WTC11 (cell line): ENCODE data around the gene SLC35G2. TPM values are rescaled to one million over a fixed set of nuclear protein-coding genes. Genes with fewer than 3 reads are reported as not detected.

ENCODE experiments used
- ATAC-seq: fragments of 200-7000 bp; cut with Tn5 transposase; 2 replicates; pipeline ENCODE4 v1.10.0; 2021; ENCODE audit warnings: mild to moderate bottlenecking, moderate library complexity
- CTCF ChIA-PET: fragments of 300-600 bp; sonication (Branson Sonifier 250); formaldehyde crosslinking; loops from one replicate; lab custom pipeline; 2021; ENCODE audit warnings: antibody characterized with exemption; lab: Charles Lee
- POLR2A ChIA-PET: fragments of 350-600 bp; sonication (Branson Sonifier 250); formaldehyde crosslinking; loops from one replicate; lab custom pipeline; 2021; ENCODE audit warnings: antibody characterized with exemption; lab: Charles Lee
- DNase-seq: peaks from one replicate; pipeline ENCODE4 v3.0.0; 2021; ENCODE audit warnings: low spot score
- H3K27ac Mint-ChIP-seq: 2 replicates; pipeline ENCODE4 v1.8.0; 2021; ENCODE audit warnings: mixed read lengths
- H3K27me3 Mint-ChIP-seq: 2 replicates; pipeline ENCODE4 v1.8.0; 2021; ENCODE audit warnings: low read depth, mild to moderate bottlenecking, moderate library complexity, mixed read lengths
- H3K36me3 Mint-ChIP-seq: 2 replicates; pipeline ENCODE4 v1.8.0; 2021; ENCODE audit warnings: mixed read lengths
- H3K4me1 Mint-ChIP-seq: 2 replicates; pipeline ENCODE4 v1.8.0; 2022; ENCODE audit warnings: mixed read lengths
- H3K4me3 Mint-ChIP-seq: 2 replicates; pipeline ENCODE4 v1.8.0; 2021; ENCODE audit warnings: mild to moderate bottlenecking, moderate library complexity, mixed read lengths
- H3K9me3 Mint-ChIP-seq: 2 replicates; pipeline ENCODE4 v1.8.0; 2021; ENCODE audit warnings: mixed read lengths
- CREB1 ChIP-seq: sonication (generic); formaldehyde crosslinking; IDR thresholded peaks from 2 replicates; pipeline ENCODE4 v1.8.0; 2023; ENCODE audit warnings: mild to moderate bottlenecking, missing genetic modification reagents
- ELF4 ChIP-seq: sonication (generic); formaldehyde crosslinking; IDR thresholded peaks from 2 replicates; pipeline ENCODE4 v1.8.1; 2022; ENCODE audit warnings: low read depth, mild to moderate bottlenecking, moderate library complexity, missing genetic modification reagents
- ESRRA ChIP-seq: sonication (generic); formaldehyde crosslinking; IDR thresholded peaks from 2 replicates; pipeline ENCODE4 v1.8.1; 2022; ENCODE audit warnings: mild to moderate bottlenecking, missing genetic modification reagents, borderline replicate concordance
- HMGA2 ChIP-seq: fragments of 250-450 bp; sonication (Bioruptor Pico); IDR thresholded peaks from 2 replicates; pipeline ENCODE4 v1.4.0; 2021; ENCODE audit warnings: mild to moderate bottlenecking, moderate library complexity
- IRF2 ChIP-seq: sonication (generic); formaldehyde crosslinking; IDR thresholded peaks from 2 replicates; pipeline ENCODE4 v1.8.0; 2022; ENCODE audit warnings: low read depth, missing genetic modification reagents, borderline replicate concordance
- NFATC4 ChIP-seq: fragments of 250-450 bp; sonication (Bioruptor Pico); IDR thresholded peaks from 2 replicates; pipeline ENCODE4 v1.9.0; 2021; ENCODE audit warnings: mild to moderate bottlenecking
- NFE2L1 ChIP-seq: sonication (generic); formaldehyde crosslinking; IDR thresholded peaks from 2 replicates; pipeline ENCODE4 v1.8.1; 2023; ENCODE audit warnings: missing genetic modification reagents
- NR1H2 ChIP-seq: sonication (generic); formaldehyde crosslinking; IDR thresholded peaks from 2 replicates; pipeline ENCODE4 v1.9.0; 2021; ENCODE audit warnings: mild to moderate bottlenecking, moderate library complexity, missing genetic modification reagents
- NR3C1 ChIP-seq: sonication (generic); formaldehyde crosslinking; conservative IDR thresholded peaks from 2 replicates; pipeline ENCODE4 v1.8.1; 2023; ENCODE audit warnings: low read depth, mild to moderate bottlenecking, missing genetic modification reagents
- SMAD3 ChIP-seq: sonication (generic); formaldehyde crosslinking; IDR thresholded peaks from 2 replicates; pipeline ENCODE4 v1.8.0; 2022; ENCODE audit warnings: missing genetic modification reagents, mild to moderate bottlenecking, borderline replicate concordance
- TCF7 ChIP-seq: sonication (generic); formaldehyde crosslinking; IDR thresholded peaks from 2 replicates; pipeline ENCODE4 v1.8.0; 2022; ENCODE audit warnings: mild to moderate bottlenecking, low read depth, missing genetic modification reagents, moderate library complexity
- ZNF219 ChIP-seq: sonication (generic); formaldehyde crosslinking; IDR thresholded peaks from 2 replicates; pipeline ENCODE4 v1.8.0; 2023; ENCODE audit warnings: missing genetic modification reagents, mild to moderate bottlenecking, borderline replicate concordance
- total RNA-seq: library from RNA; stranded (reverse); gene quantifications from 3 replicates; pipeline ENCODE4 v1.2.3, GENCODE V29; 2021
- TF ChIP-seq, protein P1 (sequence below): sonication (generic); formaldehyde crosslinking; IDR thresholded peaks from 2 replicates; pipeline ENCODE4 v1.8.1; 2023; ENCODE audit warnings: mild to moderate bottlenecking, missing genetic modification reagents
- TF ChIP-seq, protein P2 (sequence below): sonication (generic); formaldehyde crosslinking; IDR thresholded peaks from 2 replicates; pipeline ENCODE4 v1.8.0; 2022; ENCODE audit warnings: missing genetic modification reagents
- TF ChIP-seq, protein P3 (sequence below): sonication (generic); formaldehyde crosslinking; IDR thresholded peaks from 2 replicates; pipeline ENCODE4 v1.8.0; 2023; ENCODE audit warnings: missing genetic modification reagents, mild to moderate bottlenecking, borderline replicate concordance
- TF ChIP-seq, protein P4 (sequence below): fragments of 250-450 bp; sonication (Bioruptor Pico); IDR thresholded peaks from 2 replicates; pipeline ENCODE4 v1.9.0; 2021; ENCODE audit warnings: moderate library complexity, mild to moderate bottlenecking, inconsistent platforms, borderline replicate concordance
- TF ChIP-seq, protein P5 (sequence below): sonication (generic); formaldehyde crosslinking; IDR thresholded peaks from 2 replicates; pipeline ENCODE4 v1.8.0; 2022; ENCODE audit warnings: mild to moderate bottlenecking, missing genetic modification reagents

The SLC35G2 gene
- total RNA-seq, 1 experiment from 2014 or later = 3.6 TPM

DNA sequence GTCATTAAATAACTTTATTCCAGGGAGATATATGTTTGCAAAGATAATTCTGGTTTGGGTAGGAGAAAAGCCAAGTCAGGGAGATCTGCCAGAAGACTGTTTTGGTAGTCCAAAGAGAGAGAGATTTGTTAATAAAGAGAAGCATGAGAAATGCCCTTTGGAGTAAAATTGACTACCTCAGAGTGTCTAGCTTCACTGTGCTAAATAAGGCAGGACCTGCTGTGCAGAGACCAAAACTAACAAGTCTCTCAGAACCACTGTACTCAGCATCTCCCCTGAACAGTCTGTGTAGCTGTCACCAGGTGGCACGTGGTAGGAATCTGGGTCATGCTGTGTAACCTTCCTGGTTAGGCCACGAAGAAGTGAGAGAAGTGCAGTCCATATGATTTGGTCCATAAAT lies 31.6 kb upstream of the SLC35G2 start:
- Mint-ChIP-seq H3K36me3 (no peaks in the 10 kb centered on the region), H3K9me3 (peaks cover 8% of the 10 kb centered on the region), H3K4me3 (no peak overlapping the region), H3K27ac (peak overlapping the region; percentile 81; the same call in 1 of the 2 replicates), H3K27me3 (no peaks in the 10 kb centered on the region), H3K4me1 (peaks cover 15% of the 10 kb centered on the region)
- no peak for TF ChIP-seq ESRRA (CRISPR knock-in tag)
- TF ChIP-seq, protein P1, sequence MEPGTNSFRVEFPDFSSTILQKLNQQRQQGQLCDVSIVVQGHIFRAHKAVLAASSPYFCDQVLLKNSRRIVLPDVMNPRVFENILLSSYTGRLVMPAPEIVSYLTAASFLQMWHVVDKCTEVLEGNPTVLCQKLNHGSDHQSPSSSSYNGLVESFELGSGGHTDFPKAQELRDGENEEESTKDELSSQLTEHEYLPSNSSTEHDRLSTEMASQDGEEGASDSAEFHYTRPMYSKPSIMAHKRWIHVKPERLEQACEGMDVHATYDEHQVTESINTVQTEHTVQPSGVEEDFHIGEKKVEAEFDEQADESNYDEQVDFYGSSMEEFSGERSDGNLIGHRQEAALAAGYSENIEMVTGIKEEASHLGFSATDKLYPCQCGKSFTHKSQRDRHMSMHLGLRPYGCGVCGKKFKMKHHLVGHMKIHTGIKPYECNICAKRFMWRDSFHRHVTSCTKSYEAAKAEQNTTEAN (CRISPR knock-in tag) = no peak
- TF ChIP-seq NR1H2 (CRISPR knock-in tag) = no peak
- TF ChIP-seq, protein P2, sequence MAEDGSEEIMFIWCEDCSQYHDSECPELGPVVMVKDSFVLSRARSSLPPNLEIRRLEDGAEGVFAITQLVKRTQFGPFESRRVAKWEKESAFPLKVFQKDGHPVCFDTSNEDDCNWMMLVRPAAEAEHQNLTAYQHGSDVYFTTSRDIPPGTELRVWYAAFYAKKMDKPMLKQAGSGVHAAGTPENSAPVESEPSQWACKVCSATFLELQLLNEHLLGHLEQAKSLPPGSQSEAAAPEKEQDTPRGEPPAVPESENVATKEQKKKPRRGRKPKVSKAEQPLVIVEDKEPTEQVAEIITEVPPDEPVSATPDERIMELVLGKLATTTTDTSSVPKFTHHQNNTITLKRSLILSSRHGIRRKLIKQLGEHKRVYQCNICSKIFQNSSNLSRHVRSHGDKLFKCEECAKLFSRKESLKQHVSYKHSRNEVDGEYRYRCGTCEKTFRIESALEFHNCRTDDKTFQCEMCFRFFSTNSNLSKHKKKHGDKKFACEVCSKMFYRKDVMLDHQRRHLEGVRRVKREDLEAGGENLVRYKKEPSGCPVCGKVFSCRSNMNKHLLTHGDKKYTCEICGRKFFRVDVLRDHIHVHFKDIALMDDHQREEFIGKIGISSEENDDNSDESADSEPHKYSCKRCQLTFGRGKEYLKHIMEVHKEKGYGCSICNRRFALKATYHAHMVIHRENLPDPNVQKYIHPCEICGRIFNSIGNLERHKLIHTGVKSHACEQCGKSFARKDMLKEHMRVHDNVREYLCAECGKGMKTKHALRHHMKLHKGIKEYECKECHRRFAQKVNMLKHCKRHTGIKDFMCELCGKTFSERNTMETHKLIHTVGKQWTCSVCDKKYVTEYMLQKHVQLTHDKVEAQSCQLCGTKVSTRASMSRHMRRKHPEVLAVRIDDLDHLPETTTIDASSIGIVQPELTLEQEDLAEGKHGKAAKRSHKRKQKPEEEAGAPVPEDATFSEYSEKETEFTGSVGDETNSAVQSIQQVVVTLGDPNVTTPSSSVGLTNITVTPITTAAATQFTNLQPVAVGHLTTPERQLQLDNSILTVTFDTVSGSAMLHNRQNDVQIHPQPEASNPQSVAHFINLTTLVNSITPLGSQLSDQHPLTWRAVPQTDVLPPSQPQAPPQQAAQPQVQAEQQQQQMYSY (CRISPR knock-in tag) = no peak
- TF ChIP-seq ELF4 (CRISPR knock-in tag) = no peak
- TF ChIP-seq NFE2L1 (CRISPR knock-in tag) = no peak
- no peak for DNase-seq
- POLR2A ChIA-PET = no interaction called here
- no peak for ATAC-seq
- CTCF ChIA-PET = interaction anchor here (1.8 kb wide), 1 partner anchor 226 kb away, joined by 4 read pairs; no protein-coding TSS in a partner anchor

DNA sequence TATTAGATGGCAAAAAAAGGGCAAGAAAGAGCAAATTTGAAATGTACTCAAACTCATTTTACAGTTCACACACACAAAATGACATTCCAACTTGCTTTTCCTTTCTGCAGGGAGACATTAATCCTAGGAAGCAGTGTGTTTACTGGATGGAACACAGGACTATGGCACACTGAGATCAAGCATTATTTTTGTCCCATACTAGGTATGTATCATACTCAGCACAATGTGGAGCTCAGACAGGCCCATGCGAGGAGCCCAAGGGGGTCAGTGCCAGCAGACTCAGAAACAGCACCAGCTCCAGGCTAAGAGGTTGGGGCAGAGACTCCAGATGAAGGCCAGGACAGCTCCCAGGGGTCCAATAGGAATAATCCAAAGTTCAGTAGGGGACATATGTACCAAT lies 30.8 kb upstream of the SLC35G2 start:
- ChIA-PET CTCF (interaction anchor here (1.8 kb wide), 1 partner anchor 225 kb away, joined by 4 read pairs; no protein-coding TSS in a partner anchor), POLR2A (no interaction called here)
- TF ChIP-seq, protein P3, sequence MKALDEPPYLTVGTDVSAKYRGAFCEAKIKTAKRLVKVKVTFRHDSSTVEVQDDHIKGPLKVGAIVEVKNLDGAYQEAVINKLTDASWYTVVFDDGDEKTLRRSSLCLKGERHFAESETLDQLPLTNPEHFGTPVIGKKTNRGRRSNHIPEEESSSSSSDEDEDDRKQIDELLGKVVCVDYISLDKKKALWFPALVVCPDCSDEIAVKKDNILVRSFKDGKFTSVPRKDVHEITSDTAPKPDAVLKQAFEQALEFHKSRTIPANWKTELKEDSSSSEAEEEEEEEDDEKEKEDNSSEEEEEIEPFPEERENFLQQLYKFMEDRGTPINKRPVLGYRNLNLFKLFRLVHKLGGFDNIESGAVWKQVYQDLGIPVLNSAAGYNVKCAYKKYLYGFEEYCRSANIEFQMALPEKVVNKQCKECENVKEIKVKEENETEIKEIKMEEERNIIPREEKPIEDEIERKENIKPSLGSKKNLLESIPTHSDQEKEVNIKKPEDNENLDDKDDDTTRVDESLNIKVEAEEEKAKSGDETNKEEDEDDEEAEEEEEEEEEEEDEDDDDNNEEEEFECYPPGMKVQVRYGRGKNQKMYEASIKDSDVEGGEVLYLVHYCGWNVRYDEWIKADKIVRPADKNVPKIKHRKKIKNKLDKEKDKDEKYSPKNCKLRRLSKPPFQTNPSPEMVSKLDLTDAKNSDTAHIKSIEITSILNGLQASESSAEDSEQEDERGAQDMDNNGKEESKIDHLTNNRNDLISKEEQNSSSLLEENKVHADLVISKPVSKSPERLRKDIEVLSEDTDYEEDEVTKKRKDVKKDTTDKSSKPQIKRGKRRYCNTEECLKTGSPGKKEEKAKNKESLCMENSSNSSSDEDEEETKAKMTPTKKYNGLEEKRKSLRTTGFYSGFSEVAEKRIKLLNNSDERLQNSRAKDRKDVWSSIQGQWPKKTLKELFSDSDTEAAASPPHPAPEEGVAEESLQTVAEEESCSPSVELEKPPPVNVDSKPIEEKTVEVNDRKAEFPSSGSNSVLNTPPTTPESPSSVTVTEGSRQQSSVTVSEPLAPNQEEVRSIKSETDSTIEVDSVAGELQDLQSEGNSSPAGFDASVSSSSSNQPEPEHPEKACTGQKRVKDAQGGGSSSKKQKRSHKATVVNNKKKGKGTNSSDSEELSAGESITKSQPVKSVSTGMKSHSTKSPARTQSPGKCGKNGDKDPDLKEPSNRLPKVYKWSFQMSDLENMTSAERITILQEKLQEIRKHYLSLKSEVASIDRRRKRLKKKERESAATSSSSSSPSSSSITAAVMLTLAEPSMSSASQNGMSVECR (CRISPR knock-in tag) = no peak
- TF ChIP-seq IRF2 (CRISPR knock-in tag) (no peak), TCF7 (no peak), NFATC4 (CRISPR knock-in tag) (no peak), CREB1 (no peak), HMGA2 (CRISPR knock-in tag) (no peak), ZNF219 (CRISPR knock-in tag) (no peak)
- Mint-ChIP-seq H3K9me3 (peaks cover 8% of the 10 kb centered on the region), H3K4me3 (no peak overlapping the region), H3K27me3 (no peaks in the 10 kb centered on the region), H3K27ac (no peak overlapping the region), H3K4me1 (peaks cover 15% of the 10 kb centered on the region), H3K36me3 (no peaks in the 10 kb centered on the region)
- DNase-seq (no peak), ATAC-seq (no peak)

DNA sequence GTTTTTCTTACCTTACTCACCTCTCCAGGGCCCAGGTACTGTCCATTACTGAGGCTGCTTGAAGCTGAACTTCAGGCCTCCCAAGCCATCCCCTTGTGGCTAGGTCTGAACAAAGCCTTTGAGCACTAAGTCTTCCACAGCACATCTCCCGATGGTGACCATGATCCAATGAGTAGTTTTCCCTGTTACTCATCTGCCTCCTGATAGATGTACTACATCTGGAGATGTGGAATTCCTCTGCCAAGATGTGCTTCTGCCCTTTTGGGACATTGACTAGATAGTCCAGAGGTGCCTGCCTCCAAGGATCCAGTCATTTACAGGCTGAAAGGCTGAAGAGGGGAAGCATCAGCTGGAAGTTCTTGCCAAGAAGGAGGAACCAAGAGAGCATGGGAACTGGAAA lies 28.9 kb upstream of the SLC35G2 start:
- CTCF ChIA-PET = interaction anchor here (1.1 kb wide), 1 partner anchor 747 kb away, joined by 3 read pairs; no protein-coding TSS in a partner anchor
- no peak for ATAC-seq
- Mint-ChIP-seq H3K9me3 (peaks cover 4% of the 10 kb centered on the region), H3K4me3 (no peak overlapping the region), H3K27ac (no peak overlapping the region), H3K4me1 (peaks cover 15% of the 10 kb centered on the region), H3K36me3 (no peaks in the 10 kb centered on the region), H3K27me3 (no peaks in the 10 kb centered on the region)
- POLR2A ChIA-PET = no interaction called here
- no peak for DNase-seq
- TF ChIP-seq, protein P4, sequence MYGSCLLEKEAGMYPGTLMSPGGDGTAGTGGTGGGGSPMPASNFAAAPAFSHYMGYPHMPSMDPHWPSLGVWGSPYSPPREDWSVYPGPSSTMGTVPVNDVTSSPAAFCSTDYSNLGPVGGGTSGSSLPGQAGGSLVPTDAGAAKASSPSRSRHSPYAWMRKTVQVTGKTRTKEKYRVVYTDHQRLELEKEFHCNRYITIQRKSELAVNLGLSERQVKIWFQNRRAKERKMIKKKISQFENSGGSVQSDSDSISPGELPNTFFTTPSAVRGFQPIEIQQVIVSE (CRISPR knock-in tag) = no peak
- TF ChIP-seq, protein P5, sequence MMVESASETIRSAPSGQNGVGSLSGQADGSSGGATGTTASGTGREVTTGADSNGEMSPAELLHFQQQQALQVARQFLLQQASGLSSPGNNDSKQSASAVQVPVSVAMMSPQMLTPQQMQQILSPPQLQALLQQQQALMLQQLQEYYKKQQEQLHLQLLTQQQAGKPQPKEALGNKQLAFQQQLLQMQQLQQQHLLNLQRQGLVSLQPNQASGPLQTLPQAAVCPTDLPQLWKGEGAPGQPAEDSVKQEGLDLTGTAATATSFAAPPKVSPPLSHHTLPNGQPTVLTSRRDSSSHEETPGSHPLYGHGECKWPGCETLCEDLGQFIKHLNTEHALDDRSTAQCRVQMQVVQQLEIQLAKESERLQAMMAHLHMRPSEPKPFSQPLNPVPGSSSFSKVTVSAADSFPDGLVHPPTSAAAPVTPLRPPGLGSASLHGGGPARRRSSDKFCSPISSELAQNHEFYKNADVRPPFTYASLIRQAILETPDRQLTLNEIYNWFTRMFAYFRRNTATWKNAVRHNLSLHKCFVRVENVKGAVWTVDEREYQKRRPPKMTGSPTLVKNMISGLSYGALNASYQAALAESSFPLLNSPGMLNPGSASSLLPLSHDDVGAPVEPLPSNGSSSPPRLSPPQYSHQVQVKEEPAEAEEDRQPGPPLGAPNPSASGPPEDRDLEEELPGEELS (CRISPR knock-in tag) = no peak
- TF ChIP-seq HMGA2 (CRISPR knock-in tag) (no peak), SMAD3 (CRISPR knock-in tag) (no peak), NR3C1 (CRISPR knock-in tag) (no peak)
